GM19099 (cell line): Measurements from ENCODE around the gene KANTR.

Experiments used
- POLR2A ChIP-seq: IDR thresholded peaks from 3 replicates; pipeline ENCODE4 v1.6.1; 2011; ENCODE audit warnings: low read depth; ENCODE audit not compliant: insufficient read length; ENCODE audit errors: extremely low read depth

KANTR gene

GRCh38 chrX:53155512-53156206 is 61.7 kb downstream of the KANTR start:
- no peak for TF ChIP-seq POLR2A

GRCh38 chrX:53156207-53156596 is 62.3 kb downstream of the KANTR start:
- no peak for TF ChIP-seq POLR2A

GRCh38 chrX:53159184-53159583 is 65.2 kb downstream of the KANTR start:
- TF ChIP-seq POLR2A: no peak

GRCh38 chrX:53160297-53160983 is 66.5 kb downstream of the KANTR start:
- no peak for TF ChIP-seq POLR2A

- no peak for TF ChIP-seq POLR2A
Measured at GRCh38 chrX:53163436-53163835, 69.5 kb downstream of the KANTR start.

- TF ChIP-seq POLR2A: no peak
Measured at GRCh38 chrX:53166103-53166502, 72.2 kb downstream of the KANTR start.

- no peak for TF ChIP-seq POLR2A
Measured at GRCh38 chrX:53171356-53171755, 77.4 kb downstream of the KANTR start.
